GM12865 (cell line): Measurements from ENCODE around the gene ANAPC13.

Experiments used
- DNase-seq: peaks from one replicate; pipeline ENCODE4 v3.0.0; 2010; ENCODE audit warnings: low read depth
- H3K4me3 ChIP-seq: 2 replicates; pipeline ENCODE4 v1.5.1; 2011; ENCODE audit warnings: mild to moderate bottlenecking, low read depth, low read length, control low read depth
- TF ChIP-seq, protein P1 (sequence below): IDR thresholded peaks from 2 replicates; pipeline ENCODE4 v1.5.1; 2011; ENCODE audit warnings: low read length, control low read depth, low read depth, inconsistent platforms; ENCODE audit not compliant: insufficient read depth; ENCODE audit errors: missing control alignments

Gene ANAPC13

DNA sequence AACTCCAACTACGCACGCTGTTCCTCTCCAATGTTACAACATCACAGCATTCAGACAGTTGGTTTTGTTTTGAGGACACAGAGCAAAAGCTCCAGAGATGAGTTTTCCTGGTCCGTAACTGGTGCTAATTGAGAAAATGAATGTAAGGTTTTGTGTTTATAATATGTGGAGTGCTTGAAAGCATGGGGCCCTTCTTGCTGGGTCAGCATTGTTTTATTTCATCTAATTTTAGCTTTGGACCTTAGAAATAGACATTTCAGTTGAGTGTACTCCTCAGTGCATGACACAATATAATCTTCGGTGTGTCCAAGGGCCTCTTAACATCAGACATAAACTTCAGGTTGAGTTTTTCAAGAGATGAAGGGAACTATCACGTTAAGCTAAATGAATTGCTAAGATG, 37.1 kb downstream of the ANAPC13 start:
- no peak overlapping the region for H3K4me3 ChIP-seq
- TF ChIP-seq, protein P1, sequence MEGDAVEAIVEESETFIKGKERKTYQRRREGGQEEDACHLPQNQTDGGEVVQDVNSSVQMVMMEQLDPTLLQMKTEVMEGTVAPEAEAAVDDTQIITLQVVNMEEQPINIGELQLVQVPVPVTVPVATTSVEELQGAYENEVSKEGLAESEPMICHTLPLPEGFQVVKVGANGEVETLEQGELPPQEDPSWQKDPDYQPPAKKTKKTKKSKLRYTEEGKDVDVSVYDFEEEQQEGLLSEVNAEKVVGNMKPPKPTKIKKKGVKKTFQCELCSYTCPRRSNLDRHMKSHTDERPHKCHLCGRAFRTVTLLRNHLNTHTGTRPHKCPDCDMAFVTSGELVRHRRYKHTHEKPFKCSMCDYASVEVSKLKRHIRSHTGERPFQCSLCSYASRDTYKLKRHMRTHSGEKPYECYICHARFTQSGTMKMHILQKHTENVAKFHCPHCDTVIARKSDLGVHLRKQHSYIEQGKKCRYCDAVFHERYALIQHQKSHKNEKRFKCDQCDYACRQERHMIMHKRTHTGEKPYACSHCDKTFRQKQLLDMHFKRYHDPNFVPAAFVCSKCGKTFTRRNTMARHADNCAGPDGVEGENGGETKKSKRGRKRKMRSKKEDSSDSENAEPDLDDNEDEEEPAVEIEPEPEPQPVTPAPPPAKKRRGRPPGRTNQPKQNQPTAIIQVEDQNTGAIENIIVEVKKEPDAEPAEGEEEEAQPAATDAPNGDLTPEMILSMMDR, result no peak
- DNase-seq, result no peak

DNA sequence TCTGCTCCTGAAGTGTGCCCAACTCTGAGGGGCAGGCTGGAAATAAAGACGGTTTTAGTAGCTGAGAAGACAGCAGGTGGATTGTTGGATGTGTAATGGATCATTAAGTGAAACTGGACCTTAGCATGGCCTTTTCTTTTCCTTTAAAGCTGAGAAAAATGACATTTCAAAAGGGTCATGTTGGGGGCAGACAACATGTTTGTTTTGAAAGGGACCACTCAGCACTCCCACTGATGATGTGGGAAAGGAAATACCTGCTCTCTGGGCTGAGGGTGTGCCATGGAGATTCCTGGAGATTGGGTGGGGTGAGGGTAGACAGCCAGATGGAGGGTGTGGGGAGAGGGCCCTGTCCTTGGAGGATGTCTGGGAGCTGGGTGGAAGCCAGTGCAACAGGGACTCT, 38.4 kb downstream of the ANAPC13 start:
- no peak for DNase-seq
- TF ChIP-seq, protein P1, result no peak

DNA sequence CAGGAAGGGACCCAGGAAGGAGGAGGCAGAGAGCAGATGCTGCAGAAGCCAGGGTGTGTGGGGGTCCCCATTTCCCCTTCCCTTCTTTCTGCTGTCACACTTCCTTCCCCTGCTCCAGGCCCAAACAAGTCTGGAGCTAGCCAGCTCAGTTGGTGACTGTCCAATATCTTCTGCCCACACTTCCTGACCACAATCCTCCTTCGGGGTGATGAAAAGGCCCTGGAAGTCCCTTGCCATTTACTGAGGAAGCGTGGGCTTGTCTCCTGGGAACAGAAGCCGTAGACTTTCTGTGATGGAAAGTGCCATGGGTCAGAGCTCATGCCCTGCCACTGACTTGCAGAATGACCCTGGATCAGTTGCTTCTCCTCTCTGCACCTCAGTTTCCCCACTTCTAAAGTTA, 39.0 kb downstream of the ANAPC13 start:
- TF ChIP-seq, protein P1, result no peak
- no peak overlapping the region for H3K4me3 ChIP-seq
- no peak for DNase-seq

More for the DNA sequence above, 38.4 kb downstream of the ANAPC13 start:
- no peak overlapping the region for H3K4me3 ChIP-seq

DNA sequence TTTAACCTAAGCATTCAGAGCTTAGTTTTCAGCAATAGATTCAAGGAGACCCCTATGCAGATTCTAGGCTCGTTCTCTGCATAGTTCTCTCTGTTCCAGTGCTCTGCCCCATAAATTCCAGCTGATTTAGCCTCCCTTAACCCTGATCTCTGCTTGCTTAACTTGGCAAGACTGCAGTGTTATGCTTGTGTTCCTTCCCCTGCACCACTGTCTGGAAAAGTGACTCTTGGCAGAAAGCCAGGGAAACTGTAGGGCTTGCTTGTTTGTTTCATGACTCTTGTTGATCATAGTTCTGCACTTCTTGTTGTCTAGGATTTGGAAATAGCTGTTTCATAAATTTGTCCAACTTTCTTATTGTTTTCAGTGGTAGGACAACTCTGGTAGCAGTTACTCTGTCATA, 40.1 kb downstream of the ANAPC13 start:
- TF ChIP-seq, protein P1, result no peak
- DNase-seq, result no peak

DNA sequence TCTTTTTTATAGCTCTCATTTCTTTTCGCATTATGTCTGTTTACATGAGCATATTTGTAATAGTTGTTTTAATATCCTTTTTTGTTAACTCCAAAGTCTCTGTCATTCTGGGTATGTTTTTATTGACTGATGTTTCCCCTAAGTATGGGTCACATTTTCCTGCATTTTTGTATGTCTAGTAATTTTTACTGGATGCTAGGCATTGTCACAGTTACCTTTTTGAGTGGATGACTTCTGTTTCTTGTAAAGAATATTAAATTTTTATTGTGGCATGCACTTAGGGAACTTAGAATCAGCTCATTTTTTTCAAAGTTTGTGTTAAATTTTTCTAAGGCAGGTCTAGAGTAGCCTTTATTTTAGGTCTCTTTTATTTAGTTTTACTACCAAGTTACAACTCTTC, 40.7 kb downstream of the ANAPC13 start:
- TF ChIP-seq, protein P1, result no peak
- DNase-seq, result no peak
- H3K4me3 ChIP-seq, result no peak overlapping the region

More for the DNA sequence above, 40.1 kb downstream of the ANAPC13 start:
- no peak overlapping the region for H3K4me3 ChIP-seq

DNA sequence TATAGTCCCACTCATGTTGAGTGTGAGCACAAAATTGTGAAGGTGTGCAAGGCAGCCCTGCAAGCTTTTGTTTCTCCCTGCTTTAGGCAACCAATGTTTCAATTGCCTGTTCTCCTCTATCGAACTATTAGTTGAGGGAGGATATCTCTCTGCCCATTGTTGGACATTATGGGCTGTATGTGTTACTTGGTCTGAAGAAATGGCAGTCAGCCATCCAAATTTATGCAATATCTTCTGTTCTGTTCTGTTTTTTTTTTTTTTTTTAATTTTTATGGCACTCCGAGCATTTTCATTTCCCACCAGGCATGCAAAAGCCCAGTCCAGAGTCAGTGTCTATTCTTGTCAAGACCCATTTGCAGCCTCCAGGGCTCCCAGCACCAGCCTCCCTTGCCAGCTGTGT, 44.0 kb downstream of the ANAPC13 start:
- H3K4me3 ChIP-seq, result no peak overlapping the region
- TF ChIP-seq, protein P1, result no peak
- no peak for DNase-seq

DNA sequence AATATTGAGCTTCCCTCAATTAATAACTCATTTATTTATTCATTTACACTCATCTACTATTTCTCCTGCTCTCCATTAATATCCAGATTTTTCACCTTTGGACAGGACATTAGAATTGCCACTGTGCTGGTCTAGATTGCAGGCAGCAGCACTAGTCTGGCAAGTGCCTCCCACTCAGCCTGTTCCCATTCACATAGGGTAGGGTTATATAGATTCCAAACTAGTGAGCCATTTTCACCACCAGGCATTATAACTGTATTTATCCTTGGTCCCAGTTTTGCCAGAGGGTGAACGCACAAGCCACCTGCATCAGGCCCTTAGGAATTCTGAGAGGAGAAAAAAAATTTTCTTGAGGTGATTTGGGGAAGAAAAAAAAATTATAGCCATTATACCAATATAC, 44.5 kb downstream of the ANAPC13 start:
- no peak for DNase-seq
- no peak overlapping the region for H3K4me3 ChIP-seq
- TF ChIP-seq, protein P1, result no peak
